HepG2 (cell line): ENCODE data around the gene NOB1. TPM values are rescaled to one million over a fixed set of nuclear protein-coding genes. Genes with fewer than 3 reads are reported as not detected.

Source experiments
- BORCS8-MEF2B ChIP-seq: sonication (generic); formaldehyde crosslinking; IDR thresholded peaks from 2 replicates; pipeline ENCODE4 v1.8.0; 2022; ENCODE audit warnings: mild to moderate bottlenecking, missing genetic modification reagents
- CBX5 ChIP-seq: sonication (generic); formaldehyde crosslinking; IDR thresholded peaks from 2 replicates; pipeline ENCODE4 v1.4.0; 2020; ENCODE audit warnings: missing genetic modification reagents, borderline replicate concordance
- CENPX ChIP-seq: sonication (generic); formaldehyde crosslinking; IDR thresholded peaks from 2 replicates; pipeline ENCODE4 v1.9.0; 2021; ENCODE audit warnings: mild to moderate bottlenecking, missing genetic modification reagents, moderate library complexity
- ELF1 ChIP-seq: sonication (generic); formaldehyde crosslinking; IDR thresholded peaks from 2 replicates; pipeline ENCODE4 v1.4.0; 2020; ENCODE audit warnings: missing genetic modification reagents
- JUN ChIP-seq: sonication (generic); formaldehyde crosslinking; IDR thresholded peaks from 2 replicates; pipeline ENCODE4 v1.4.0; 2020; ENCODE audit warnings: mild to moderate bottlenecking, missing genetic modification reagents
- WIZ ChIP-seq: sonication (generic); formaldehyde crosslinking; IDR thresholded peaks from 2 replicates; pipeline ENCODE4 v1.5.1; 2020; ENCODE audit warnings: mild to moderate bottlenecking, missing genetic modification reagents
- ZNF326 ChIP-seq: sonication (generic); formaldehyde crosslinking; IDR thresholded peaks from 2 replicates; pipeline ENCODE4 v1.4.0; 2020; ENCODE audit warnings: missing genetic modification reagents, borderline replicate concordance
- ZNF577 ChIP-seq: sonication (generic); formaldehyde crosslinking; IDR thresholded peaks from 2 replicates; pipeline ENCODE4 v1.4.0; 2020; ENCODE audit warnings: mild to moderate bottlenecking, low read depth, missing genetic modification reagents, borderline replicate concordance
- ZNF614 ChIP-seq: IDR thresholded peaks from 2 replicates; pipeline ENCODE4 v1.6.1; 2018; ENCODE audit warnings: missing biosample characterization, missing genetic modification reagents, inconsistent platforms, borderline replicate concordance
- polyA plus RNA-seq, 8 experiments: library from polyadenylated mRNA; depleted of rRNA in 3 of 8; stranded (reverse) in 7 of 8; unstranded in 1 of 8; fragments of >200 nt; fragmentation: Illumina TruSeq in 4 of 8; extraction: Trizol in 4 of 8; gene quantifications; 2 replicates each; pipeline versions ENCODE4 v1.2.1 to v1.2.3, GENCODE V29; 2011 to 2016; ENCODE audit warnings: low read depth in 4 of 8, missing spikeins in 1 of 8, mixed read lengths in 1 of 8; ENCODE audit not compliant: insufficient read depth in 1 of 8
- total RNA-seq, 5 experiments: library from RNA; depleted of rRNA; stranded (reverse); fragments of >200 nt; fragmentation: Illumina TruSeq; extraction: Trizol; gene quantifications; 2 replicates each; pipeline ENCODE4 v1.2.3, GENCODE V29; 2016; ENCODE audit warnings: low read depth in 1 of 5
- TF ChIP-seq, protein P1 (sequence below): sonication (generic); formaldehyde crosslinking; IDR thresholded peaks from 2 replicates; pipeline ENCODE4 v1.4.0; 2020; ENCODE audit warnings: mild to moderate bottlenecking, missing genetic modification reagents
- TF ChIP-seq, protein P2 (sequence below): sonication (generic); formaldehyde crosslinking; IDR thresholded peaks from 2 replicates; pipeline ENCODE4 v1.8.1; 2023; ENCODE audit warnings: mild to moderate bottlenecking, inconsistent platforms, moderate library complexity, missing genetic modification reagents, borderline replicate concordance
- TF ChIP-seq, protein P3 (sequence below): sonication (generic); formaldehyde crosslinking; IDR thresholded peaks from 2 replicates; pipeline ENCODE4 v1.4.0; 2020; ENCODE audit warnings: missing genetic modification reagents
- TF ChIP-seq, protein P4 (sequence below): sonication (generic); formaldehyde crosslinking; IDR thresholded peaks from 2 replicates; pipeline ENCODE4 v1.4.0; 2020; ENCODE audit warnings: missing genetic modification reagents
- TF ChIP-seq, protein P5 (sequence below): sonication (generic); formaldehyde crosslinking; IDR thresholded peaks from 2 replicates; pipeline ENCODE4 v1.5.0; 2020; ENCODE audit warnings: missing genetic modification reagents

Gene NOB1
- total and polyA plus RNA-seq, 2 of the 13 experiments (the other 11 are each of a cell fraction or from before 2014, with no cell fraction given), result 47.1 to 162 TPM

DNA sequence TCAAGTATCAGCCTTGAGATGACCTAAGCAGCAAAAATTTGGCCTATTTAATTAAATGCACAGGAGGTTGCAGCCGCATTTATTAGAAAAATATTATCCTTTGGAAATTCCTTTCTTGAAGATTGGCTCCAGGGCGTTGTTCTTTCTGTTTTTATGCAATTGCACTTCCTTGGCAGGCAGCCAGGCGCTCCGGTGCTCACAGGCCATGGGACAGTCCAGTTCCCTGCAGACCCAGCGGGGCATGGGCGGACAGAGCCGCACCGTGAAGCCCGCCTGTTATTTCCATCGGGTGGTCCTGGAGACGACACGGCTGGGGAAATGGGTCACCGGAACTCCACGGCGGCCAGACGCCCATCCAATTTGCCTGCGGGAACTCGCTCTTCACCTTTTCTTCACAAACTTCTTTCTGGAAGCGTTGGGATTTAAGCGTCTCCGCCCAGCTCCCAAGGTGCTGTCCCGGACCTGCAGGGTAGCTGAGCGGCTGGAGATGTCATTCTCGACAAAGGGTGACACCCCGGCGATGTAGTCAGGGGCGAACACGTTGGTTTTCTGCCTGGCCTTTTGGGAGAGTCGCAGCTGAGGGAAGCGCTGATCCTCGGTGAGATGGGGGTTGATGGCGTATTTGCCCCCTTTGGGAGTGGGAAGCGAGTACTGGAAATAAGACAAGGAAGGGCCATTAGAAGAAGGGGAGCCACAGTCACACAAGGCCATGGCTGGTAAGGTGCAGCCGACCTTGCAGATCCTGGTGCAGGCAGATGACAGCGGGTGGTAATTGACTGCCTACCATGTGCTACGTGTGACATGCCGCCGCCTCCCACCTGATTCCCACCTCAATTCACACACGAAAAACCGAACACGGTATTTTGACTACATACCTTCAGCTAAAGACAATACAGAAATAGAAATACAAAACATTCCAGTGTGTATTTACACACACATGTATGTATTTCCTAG is 12.5 kb downstream of the NOB1 start (continued):
- TF ChIP-seq, protein P1, sequence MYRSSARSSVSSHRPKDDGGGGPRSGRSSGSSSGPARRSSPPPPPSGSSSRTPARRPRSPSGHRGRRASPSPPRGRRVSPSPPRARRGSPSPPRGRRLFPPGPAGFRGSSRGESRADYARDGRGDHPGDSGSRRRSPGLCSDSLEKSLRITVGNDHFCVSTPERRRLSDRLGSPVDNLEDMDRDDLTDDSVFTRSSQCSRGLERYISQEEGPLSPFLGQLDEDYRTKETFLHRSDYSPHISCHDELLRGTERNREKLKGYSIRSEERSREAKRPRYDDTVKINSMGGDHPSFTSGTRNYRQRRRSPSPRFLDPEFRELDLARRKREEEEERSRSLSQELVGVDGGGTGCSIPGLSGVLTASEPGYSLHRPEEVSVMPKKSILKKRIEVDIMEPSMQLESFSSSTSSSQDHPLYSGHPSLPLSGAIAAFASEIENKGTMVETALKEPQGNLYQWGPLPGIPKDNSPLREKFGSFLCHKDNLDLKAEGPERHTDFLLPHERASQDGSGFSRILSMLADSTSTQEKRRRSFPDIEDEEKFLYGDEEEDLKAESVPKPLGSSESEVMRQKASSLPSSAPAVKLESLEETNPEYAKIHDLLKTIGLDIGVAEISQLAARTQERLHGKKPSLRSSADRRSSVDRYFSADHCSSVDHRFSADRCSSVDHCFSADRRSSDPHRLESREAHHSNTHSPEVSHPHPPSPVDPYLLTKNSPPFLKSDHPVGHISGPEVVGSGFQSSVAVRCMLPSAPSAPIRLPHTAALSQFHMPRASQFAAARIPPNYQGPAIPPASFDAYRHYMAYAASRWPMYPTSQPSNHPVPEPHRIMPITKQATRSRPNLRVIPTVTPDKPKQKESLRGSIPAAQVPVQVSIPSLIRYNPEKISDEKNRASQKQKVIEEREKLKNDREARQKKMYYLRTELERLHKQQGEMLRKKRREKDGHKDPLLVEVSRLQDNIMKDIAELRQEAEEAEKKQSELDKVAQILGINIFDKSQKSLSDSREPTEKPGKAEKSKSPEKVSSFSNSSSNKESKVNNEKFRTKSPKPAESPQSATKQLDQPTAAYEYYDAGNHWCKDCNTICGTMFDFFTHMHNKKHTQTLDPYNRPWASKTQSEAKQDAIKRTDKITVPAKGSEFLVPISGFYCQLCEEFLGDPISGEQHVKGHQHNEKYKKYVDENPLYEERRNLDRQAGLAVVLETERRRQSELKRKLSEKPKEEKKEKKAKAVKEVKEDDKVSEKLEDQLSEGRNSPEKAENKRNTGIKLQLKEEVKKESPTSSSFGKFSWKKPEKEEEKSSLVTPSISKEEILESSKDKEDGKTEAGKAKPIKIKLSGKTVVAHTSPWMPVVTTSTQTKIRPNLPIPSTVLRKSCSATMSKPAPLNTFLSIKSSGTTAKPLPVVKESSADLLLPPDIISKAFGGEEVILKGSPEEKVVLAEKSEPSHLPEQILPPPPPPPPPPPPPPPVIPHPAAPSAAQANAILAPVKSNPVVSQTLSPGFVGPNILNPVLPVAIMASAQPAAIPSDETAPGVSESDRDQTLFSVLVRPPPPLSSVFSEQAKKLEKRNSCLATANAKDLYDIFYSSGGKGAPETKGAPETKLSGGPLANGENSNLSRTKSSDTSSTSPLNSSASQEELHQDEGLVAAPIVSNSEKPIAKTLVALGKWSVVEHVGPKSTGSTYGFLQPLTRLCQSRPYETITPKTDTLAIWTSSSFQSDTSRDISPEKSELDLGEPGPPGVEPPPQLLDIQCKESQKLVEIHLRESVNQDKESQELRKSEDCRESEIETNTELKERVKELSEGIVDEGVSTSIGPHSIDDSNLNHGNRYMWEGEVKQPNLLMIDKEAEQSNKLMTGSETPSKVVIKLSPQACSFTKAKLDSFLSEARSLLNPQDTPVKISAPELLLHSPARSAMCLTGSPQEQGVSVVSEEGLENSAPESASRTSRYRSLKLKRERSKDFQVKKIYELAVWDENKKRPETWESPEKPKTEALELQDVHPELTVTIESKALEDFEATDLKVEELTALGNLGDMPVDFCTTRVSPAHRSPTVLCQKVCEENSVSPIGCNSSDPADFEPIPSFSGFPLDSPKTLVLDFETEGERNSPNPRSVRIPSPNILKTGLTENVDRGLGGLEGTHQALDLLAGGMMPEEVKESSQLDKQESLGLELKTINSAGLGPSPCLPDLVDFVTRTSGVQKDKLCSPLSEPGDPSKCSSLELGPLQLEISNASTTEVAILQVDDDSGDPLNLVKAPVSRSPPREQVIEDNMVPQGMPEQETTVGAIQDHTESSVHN (CRISPR knock-in tag), result no peak
- TF ChIP-seq ZNF577 (CRISPR knock-in tag) (no peak), ELF1 (no peak), ZNF326 (CRISPR knock-in tag) (no peak), WIZ (no peak), CBX5 (CRISPR knock-in tag) (no peak), BORCS8-MEF2B (CRISPR knock-in tag) (no peak), JUN (CRISPR knock-in tag) (no peak), ZNF614 (CRISPR knock-in tag) (no peak), CENPX (CRISPR knock-in tag) (no peak)
- TF ChIP-seq, protein P2, sequence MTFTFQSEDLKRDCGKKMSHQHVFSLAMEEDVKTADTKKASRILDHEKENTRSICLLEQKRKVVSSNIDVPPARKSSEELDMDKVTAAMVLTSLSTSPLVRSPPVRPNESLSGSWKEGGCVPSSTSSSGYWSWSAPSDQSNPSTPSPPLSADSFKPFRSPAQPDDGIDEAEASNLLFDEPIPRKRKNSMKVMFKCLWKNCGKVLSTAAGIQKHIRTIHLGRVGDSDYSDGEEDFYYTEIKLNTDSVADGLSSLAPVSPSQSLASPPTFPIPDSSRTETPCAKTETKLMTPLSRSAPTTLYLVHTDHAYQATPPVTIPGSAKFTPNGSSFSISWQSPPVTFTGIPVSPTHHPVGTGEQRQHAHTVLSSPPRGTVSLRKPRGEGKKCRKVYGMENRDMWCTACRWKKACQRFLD (CRISPR knock-in tag), result no peak
- TF ChIP-seq, protein P3, sequence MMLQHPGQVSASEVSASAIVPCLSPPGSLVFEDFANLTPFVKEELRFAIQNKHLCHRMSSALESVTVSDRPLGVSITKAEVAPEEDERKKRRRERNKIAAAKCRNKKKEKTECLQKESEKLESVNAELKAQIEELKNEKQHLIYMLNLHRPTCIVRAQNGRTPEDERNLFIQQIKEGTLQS (CRISPR knock-in tag), result no peak
- TF ChIP-seq, protein P4, sequence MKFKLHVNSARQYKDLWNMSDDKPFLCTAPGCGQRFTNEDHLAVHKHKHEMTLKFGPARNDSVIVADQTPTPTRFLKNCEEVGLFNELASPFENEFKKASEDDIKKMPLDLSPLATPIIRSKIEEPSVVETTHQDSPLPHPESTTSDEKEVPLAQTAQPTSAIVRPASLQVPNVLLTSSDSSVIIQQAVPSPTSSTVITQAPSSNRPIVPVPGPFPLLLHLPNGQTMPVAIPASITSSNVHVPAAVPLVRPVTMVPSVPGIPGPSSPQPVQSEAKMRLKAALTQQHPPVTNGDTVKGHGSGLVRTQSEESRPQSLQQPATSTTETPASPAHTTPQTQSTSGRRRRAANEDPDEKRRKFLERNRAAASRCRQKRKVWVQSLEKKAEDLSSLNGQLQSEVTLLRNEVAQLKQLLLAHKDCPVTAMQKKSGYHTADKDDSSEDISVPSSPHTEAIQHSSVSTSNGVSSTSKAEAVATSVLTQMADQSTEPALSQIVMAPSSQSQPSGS, result no peak
- TF ChIP-seq, protein P5, sequence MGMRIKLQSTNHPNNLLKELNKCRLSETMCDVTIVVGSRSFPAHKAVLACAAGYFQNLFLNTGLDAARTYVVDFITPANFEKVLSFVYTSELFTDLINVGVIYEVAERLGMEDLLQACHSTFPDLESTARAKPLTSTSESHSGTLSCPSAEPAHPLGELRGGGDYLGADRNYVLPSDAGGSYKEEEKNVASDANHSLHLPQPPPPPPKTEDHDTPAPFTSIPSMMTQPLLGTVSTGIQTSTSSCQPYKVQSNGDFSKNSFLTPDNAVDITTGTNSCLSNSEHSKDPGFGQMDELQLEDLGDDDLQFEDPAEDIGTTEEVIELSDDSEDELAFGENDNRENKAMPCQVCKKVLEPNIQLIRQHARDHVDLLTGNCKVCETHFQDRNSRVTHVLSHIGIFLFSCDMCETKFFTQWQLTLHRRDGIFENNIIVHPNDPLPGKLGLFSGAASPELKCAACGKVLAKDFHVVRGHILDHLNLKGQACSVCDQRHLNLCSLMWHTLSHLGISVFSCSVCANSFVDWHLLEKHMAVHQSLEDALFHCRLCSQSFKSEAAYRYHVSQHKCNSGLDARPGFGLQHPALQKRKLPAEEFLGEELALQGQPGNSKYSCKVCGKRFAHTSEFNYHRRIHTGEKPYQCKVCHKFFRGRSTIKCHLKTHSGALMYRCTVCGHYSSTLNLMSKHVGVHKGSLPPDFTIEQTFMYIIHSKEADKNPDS (CRISPR knock-in tag), result no peak
